Small intestine (tissue), 7 donors: ENCODE data around the gene AHCY. TPM values are rescaled to one million over a fixed set of nuclear protein-coding genes. Genes with fewer than 3 reads are reported as not detected.

Experiments
- DNase-seq, 2 donors: peaks; one replicate each; pipeline versions ENCODE4 v3.0.0 to v3.0.0-alpha.2; 2013
- FAIRE-seq: peaks from 2 replicates; lab custom pipeline; 2012; peaks lifted over from hg19 to GRCh38; lab: Jason Lieb, UNC
- H3K27ac ChIP-seq, 3 donors: one replicate each; pipeline ENCODE4 v1.5.1; 2013; ENCODE audit warnings: low read length in 2 of 3, mild to moderate bottlenecking in 2 of 3, control low read depth in 1 of 3, inconsistent platforms in 1 of 3, low read depth in 1 of 3, moderate library complexity in 1 of 3
- H3K27me3 ChIP-seq, 3 donors: one replicate each; pipeline ENCODE4 v1.6.1; 2013; ENCODE audit warnings: low read length in 3 of 3, inconsistent platforms in 1 of 3; ENCODE audit not compliant: control insufficient read depth in 3 of 3, insufficient read depth in 3 of 3
- H3K36me3 ChIP-seq, 3 donors: one replicate each; pipeline ENCODE4 v1.6.1; 2013; ENCODE audit warnings: low read length in 3 of 3, inconsistent platforms in 1 of 3, low read depth in 1 of 3, mild to moderate bottlenecking in 1 of 3, moderate library complexity in 1 of 3; ENCODE audit not compliant: control insufficient read depth in 3 of 3, insufficient read depth in 2 of 3
- H3K4me1 ChIP-seq, 3 donors: one replicate each; pipeline ENCODE4 v1.6.1; 2013; ENCODE audit warnings: low read length in 2 of 3, inconsistent platforms in 1 of 3, low read depth in 1 of 3, mild to moderate bottlenecking in 1 of 3, moderate library complexity in 1 of 3; ENCODE audit not compliant: control insufficient read depth in 3 of 3, insufficient read depth in 2 of 3
- H3K4me3 ChIP-seq, 3 donors: one replicate each; pipeline ENCODE4 v1.5.1; 2013; ENCODE audit warnings: low read length in 3 of 3, control low read depth in 1 of 3, inconsistent platforms in 1 of 3, low read depth in 1 of 3, mild to moderate bottlenecking in 1 of 3, moderate library complexity in 1 of 3
- H3K9me3 ChIP-seq, 2 donors: one replicate each; pipeline ENCODE4 v1.6.1; 2013; ENCODE audit warnings: low read depth in 1 of 2, low read length in 1 of 2; ENCODE audit not compliant: control insufficient read depth in 2 of 2, insufficient read depth in 1 of 2
- WGBS, 3 donors: extraction: QIAGEN DNeasy Blood & Tissue Kit; methylation state at CpG; one replicate each; pipeline ENCODE4 v1.1.7; 2013; 5-methylcytosine and 5-hydroxymethylcytosine counted together
- polyA plus RNA-seq, 4 donors: library from polyadenylated mRNA; stranded (reverse) in 3 of 4; unstranded in 1 of 4; fragments of 200-250 nt in 3 of 4; fragments of 120-200 nt in 1 of 4; gene quantifications; one replicate each; pipeline versions ENCODE4 v1.2.1 to v1.2.3, GENCODE V29; 2013
- donor health status: healthy with polysubstance abuse.
- donor health status: control.
- donor health status: control.
- donor health status: Bipolar disorder and iron deficiency.
- donor health status: healthy.

Gene AHCY
- polyA plus RNA-seq, 4 donors = 81.0 to 189 (median 128) TPM

DNA sequence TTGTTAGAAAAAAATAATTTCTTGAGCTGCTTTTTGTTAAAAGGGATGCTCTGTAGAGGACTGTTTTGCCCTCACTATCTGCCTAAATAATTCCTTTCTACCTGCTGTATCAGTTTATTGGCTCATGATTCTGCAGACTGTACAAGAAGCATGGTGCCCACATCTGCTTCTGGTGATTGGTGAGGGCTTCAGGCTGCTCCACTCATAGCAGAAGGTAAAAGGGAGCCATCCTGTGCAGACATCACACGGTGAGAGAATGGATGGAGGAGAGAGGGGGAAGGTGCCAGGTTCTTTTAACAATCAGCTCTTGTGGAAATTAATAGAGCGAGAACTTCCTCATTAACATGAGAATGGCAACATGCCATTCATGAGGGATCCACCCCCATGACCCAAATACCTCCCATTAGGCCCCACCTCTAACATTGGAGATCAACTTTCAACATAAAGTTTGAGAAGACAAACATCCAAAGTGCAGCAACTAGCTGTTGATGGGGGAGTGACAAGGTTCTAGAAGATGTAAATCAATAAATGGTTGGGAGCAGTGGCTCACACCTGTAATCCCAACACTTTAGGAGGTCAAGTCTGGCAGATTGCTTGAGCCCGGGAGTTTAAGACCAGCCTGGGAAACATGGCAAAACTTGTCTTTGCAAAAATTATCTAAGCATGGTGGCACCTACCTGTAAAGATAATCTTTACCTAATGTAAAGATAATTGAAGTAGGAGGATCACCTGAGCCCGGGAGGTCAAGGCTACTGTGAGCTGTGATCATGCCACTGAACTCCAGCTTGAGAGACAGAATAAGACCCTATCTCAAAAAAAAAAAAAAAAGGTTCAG, 15.7 kb upstream of the AHCY start:
- H3K27ac ChIP-seq = no peak overlapping the region
- H3K36me3 ChIP-seq = no peaks in the 10 kb centered on the region
- H3K27me3 ChIP-seq = no peaks in the 10 kb centered on the region
- 23 to 53% (median 40%) methylated on average over 4 of the region's 4 CpGs for WGBS, 3 donors
- no peak overlapping the region for H3K4me3 ChIP-seq
- DNase-seq = peak in 1 of 2 donors; percentile 43
- no peak for FAIRE-seq
- no peaks in the 10 kb centered on the region for H3K9me3 ChIP-seq
- H3K4me1 ChIP-seq = peaks cover 0 to 2% (median 0%) of the 10 kb centered on the region in 3 donors

DNA sequence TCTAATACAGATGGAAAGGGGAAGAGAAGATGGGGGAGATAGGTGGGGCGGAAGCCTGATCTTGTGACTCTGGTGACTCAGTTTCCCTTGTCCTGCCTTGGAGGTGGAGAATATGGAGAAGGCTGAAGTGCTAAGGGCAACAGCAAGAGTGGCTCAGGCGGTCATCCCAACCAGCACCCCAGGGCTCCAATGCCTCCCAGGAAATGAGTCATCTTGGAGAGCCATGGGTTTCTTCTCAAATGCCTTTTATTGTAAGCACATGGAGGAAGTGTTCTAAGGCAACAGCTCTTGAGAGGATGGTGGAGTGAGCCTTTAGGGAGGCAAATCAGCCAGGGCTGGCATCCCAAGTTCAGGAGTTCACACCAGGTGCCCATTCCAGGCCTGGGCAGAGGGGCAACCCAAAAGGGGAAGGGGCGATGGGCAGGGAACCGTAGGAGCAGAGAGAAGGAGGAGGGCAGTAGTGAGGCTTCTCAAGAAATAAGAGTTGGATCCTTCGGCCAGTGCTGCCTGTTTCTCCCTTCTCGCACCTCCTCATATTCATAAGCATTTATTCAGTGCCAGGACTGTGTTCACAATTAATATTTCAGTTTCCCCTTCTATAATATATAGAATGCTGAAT, 13.2 kb upstream of the AHCY start:
- 93 to 96% (median 96%) methylated on average over 6 of the region's 6 CpGs for WGBS, 3 donors
- H3K27ac ChIP-seq = no peak overlapping the region
- DNase-seq = no peak
- no peaks in the 10 kb centered on the region for H3K36me3 ChIP-seq
- peaks cover 2 to 10% (median 7%) of the 10 kb centered on the region in 3 donors for H3K4me1 ChIP-seq
- H3K4me3 ChIP-seq = no peak overlapping the region
- no peak for FAIRE-seq
- H3K27me3 ChIP-seq = peaks cover 0 to 2% (median 0%) of the 10 kb centered on the region in 3 donors
- no peaks in the 10 kb centered on the region for H3K9me3 ChIP-seq

DNA sequence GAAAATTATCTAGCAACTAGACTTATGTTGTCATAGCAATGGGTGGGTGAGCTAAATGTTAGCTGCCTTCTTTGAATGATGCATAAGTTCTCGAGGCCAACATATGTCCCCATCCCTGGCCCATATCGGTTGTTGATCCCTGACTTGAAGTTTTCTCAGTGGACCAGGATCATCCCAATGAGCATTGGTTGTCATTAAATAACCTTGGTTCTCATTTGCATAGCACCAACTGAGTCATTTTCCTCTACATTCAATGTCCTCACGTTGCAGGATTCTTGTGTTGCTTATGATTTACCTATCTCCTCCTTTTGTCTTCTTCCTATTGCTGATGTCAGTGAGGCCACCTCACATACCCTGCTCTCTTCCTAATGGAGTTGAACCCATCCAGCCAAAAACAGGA, 12.1 kb upstream of the AHCY start:
- H3K9me3 ChIP-seq = no peaks in the 10 kb centered on the region
- H3K4me3 ChIP-seq = no peak overlapping the region
- H3K36me3 ChIP-seq = no peaks in the 10 kb centered on the region
- FAIRE-seq (no peak), DNase-seq (no peak)
- H3K4me1 ChIP-seq = peaks cover 2 to 16% (median 7%) of the 10 kb centered on the region in 3 donors
- WGBS, 3 donors = 87 to 93% (median 92%) methylated on average over 3 of the region's 3 CpGs
- peaks cover 0 to 2% (median 0%) of the 10 kb centered on the region in 3 donors for H3K27me3 ChIP-seq
- H3K27ac ChIP-seq = no peak overlapping the region

DNA sequence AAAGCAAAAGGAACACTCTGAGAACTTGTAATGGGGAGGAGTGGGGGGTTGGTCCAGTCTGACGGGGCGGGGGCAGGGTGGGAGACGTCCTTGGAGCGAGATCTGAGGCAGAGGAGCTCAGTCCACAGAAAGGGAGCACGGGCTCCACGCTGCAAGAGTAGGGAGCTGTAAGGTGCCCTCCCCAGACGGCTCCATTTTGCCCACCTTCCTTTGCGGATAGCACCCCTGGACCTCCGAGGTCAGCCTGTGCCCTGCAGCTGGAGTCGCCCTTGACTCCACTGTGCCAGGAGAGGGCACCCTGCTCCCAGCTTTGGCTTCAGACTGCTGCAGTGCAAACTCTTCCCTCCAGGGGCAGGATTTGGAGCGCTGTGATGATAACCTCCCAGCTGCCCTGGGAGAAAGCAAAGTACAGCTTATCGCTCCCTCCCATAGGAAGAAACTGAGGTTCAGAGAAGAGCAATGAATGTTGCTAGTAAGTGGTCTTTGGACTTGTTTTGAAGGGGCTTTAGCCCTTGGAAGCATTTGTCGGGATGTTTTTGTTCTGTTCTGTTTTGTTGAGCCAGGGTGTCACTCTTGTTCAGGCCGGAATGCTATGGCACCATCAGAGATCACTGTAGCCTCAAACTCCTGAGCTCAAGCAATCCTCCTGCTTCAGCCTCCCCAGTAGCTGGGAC, 9.5 kb upstream of the AHCY start:
- 8 to 10% (median 9%) methylated on average over 14 of the region's 14 CpGs for WGBS, 3 donors
- Histone ChIP-seq H3K36me3 (no peaks in the 10 kb centered on the region), H3K27me3 (peaks cover 0 to 2% (median 0%) of the 10 kb centered on the region in 3 donors), H3K4me1 (peaks cover 0 to 22% (median 7%) of the 10 kb centered on the region in 3 donors), H3K4me3 (peak overlapping the region in 2 of 3 donors; percentile 2 to 46), H3K9me3 (no peaks in the 10 kb centered on the region), H3K27ac (no peak overlapping the region)
- DNase-seq = peak; percentile 94 to 95
- no peak for FAIRE-seq

DNA sequence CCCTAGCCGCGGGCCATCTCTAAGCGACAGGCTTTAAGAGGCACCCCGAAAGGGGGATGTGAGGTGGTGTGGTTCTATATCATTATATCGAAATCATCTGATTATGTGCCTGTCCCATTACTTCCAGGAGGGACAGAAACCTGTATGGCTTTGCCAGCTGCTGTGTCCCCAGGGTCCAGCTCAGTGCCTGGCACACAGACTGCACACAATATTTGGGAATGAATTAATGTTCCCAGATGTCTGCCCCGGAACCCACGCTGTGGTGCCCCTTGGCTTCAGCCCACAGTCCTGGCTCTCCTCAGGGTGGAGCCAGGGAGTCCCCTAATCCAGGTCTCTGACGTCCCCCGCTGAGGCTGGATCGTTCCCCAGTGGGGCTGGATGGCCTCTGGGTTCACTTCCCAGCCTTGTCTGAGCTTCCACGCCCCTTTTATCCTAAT, 8.9 kb upstream of the AHCY start:
- Histone ChIP-seq H3K4me3 (peak overlapping the region in 1 of 3 donors; percentile 46), H3K36me3 (no peaks in the 10 kb centered on the region), H3K27ac (peak overlapping the region in 2 of 3 donors; percentile 24 to 62), H3K4me1 (peaks cover 0 to 22% (median 7%) of the 10 kb centered on the region in 3 donors), H3K27me3 (peaks cover 0 to 2% (median 0%) of the 10 kb centered on the region in 3 donors), H3K9me3 (no peaks in the 10 kb centered on the region)
- DNase-seq (peak in 1 of 2 donors; percentile 31), FAIRE-seq (no peak)
- WGBS, 3 donors = 4 to 14% (median 13%) methylated on average over 11 of the region's 11 CpGs

DNA sequence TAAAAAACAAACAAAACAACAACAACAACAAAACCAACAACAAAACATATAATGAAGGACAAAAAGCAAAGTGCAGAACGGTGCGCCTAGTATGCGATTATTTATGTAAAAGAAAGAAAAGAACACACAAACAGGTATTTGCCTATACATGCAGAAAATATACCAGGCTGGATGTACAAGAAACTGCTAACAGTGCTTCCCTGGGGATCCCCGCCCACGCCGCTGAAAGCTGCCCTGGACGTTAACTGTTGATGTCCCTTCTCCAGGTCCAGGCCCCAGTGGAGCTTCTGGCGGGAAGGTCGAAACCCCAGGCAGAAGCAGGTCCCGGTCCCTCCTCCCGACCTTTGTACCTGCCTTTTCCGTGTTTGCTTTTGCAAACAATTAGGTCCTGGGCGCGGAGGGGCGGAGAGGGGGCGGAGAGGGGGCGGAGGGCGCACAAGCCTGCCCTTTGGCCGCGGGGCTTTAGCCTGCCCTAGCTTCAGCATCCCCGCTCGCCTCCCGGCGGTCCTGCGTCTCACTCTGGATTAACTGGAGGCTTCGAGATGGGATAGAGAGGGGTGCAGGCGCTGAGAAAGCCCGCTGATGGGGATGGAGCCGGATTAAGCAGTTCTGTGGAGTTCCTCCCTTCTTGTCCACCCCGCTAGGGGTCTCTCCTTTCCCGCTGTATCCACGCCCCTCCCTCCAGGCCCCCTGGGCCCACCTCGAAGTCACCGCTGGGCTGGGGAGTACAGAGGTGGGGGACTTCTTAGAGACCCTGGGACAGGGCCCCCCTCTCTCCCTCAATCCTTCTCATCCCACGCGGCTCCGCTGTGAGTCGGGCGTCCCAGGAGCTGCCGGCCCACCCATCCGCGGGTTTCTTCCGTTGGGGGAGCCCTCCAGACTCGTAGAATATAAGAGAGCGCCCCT, 8.2 kb upstream of the AHCY start:
- 3 to 12% (median 10%) methylated on average over 43 to 45 of the region's 45 CpGs for WGBS, 3 donors
- Histone ChIP-seq H3K27ac (peak overlapping the region; percentile 23 to 78 (median 24)), H3K4me3 (peak overlapping the region; percentile 18 to 46 (median 22)), H3K36me3 (no peaks in the 10 kb centered on the region), H3K4me1 (peaks cover 0 to 22% (median 7%) of the 10 kb centered on the region in 3 donors), H3K9me3 (no peaks in the 10 kb centered on the region), H3K27me3 (peaks cover 0 to 2% (median 0%) of the 10 kb centered on the region in 3 donors)
- FAIRE-seq = no peak
- peak; percentile 93 to 96 for DNase-seq

DNA sequence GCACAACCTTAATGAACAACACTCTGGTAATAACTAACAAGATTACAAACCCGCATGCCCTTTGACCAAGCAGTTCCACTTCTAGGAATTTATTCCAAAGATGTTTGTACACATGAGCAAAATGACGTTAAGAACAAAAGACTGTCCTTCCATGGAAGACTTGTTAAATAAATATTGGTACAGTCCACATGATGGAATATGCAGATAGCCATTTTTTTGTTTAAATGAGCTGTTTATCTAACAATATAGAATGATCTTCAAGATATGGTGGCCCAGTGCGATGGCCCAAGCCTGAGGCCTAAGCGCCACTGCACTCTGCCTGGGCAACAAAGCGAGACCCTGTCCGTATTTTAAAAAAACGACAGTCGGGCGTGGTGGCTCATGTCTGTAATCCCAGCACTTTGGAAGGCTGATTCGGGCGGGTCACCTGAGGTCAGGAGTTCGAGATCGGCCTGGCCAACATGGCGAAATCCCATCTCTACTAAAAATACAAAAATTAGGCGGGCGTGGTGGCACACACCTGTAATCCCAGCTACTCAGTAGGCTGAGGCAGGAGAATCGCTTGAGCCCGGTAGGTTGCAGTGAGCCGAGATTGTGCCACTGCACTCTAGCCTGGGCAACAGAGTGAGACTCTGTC, 7.4 kb upstream of the AHCY start:
- peak; percentile 73 to 80 for DNase-seq

More for the DNA sequence above, 7.4 kb upstream of the AHCY start:
- no peak for FAIRE-seq
- 28 to 68% (median 47%) methylated on average over 19 of the region's 19 CpGs for WGBS, 3 donors
- H3K27ac ChIP-seq = peak overlapping the region; percentile 65 to 78 (median 66)
- H3K9me3 ChIP-seq = no peaks in the 10 kb centered on the region
- peaks cover 0 to 22% (median 7%) of the 10 kb centered on the region in 3 donors for H3K4me1 ChIP-seq
- peaks cover 0 to 2% (median 0%) of the 10 kb centered on the region in 3 donors for H3K27me3 ChIP-seq
- no peak overlapping the region for H3K4me3 ChIP-seq
- H3K36me3 ChIP-seq = no peaks in the 10 kb centered on the region
